ENCODE measurements around the gene PLRG1. TPM values are rescaled to one million over a fixed set of nuclear protein-coding genes. Genes with fewer than 3 reads are reported as not detected.

The PLRG1 gene
- total and polyA plus RNA-seq, 2 of the 8 experiments (the other 6 are each of a cell fraction or from before 2014, with no cell fraction given), result 63.5 to 108 TPM

DNA sequence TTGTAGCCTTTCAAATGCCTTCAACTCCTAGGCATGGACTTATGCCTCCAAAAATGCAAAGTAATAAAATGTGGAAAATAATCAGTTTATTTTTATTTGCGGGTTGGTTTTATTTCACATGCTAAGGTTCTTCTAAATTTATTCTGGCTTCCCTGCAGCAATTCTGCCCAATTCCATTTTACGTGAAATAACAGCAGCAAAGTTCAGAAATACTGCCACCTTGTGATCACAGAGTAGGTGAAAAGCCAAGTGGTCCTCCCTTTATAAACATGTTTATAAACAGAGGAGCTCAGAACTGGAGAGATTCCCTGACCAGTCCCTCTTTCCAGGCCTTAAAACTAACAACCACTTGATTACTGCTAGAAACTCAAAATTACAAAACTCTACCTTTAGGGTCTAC lies 43.9 kb downstream of the PLRG1 start:
- H2BK12ac ChIP-seq (ENCODE audit: low read depth, low read length), result no peak overlapping the region
- no peaks in the 10 kb centered on the region; a peak in 1 of 7 replicates for H3K4me1 ChIP-seq (replicated peaks in 1 of 4; ENCODE audit: control insufficient read depth in 3 of 4, insufficient read depth in 4 of 4, low read length in 3 of 4)
- no peak overlapping the region for H2AK5ac ChIP-seq (ENCODE audit: low read depth, low read length)
- no peak overlapping the region for H3K23ac ChIP-seq (ENCODE audit: insufficient read length)
- H4K91ac ChIP-seq (replicated peaks; ENCODE audit: insufficient read length, low read length), result no peak overlapping the region
- no peak overlapping the region for H3K9ac ChIP-seq (replicated peaks in 1 of 4; ENCODE audit: extremely low read depth in 1 of 4, low read depth in 3 of 4, low read length in 3 of 4)
- no peak overlapping the region for H2BK20ac ChIP-seq (ENCODE audit: low read length)
- H3K4ac ChIP-seq (replicated peaks; ENCODE audit: insufficient read length, low read depth, low read length), result no peak overlapping the region
- no peak overlapping the region for H2BK120ac ChIP-seq (replicated peaks; ENCODE audit: low read depth, low read length)
- no peak overlapping the region for H3K14ac ChIP-seq (ENCODE audit: insufficient read length)
- no peak overlapping the region for H3K56ac ChIP-seq (replicated peaks; ENCODE audit: insufficient read length, low read depth, low read length)
- POLR2A ChIA-PET (ENCODE audit: partially characterized antibody), result interaction anchor here (0.6 kb wide), 1 partner anchor 10 kb away, joined by 3 read pairs; no protein-coding TSS in a partner anchor
- WGBS, 2 experiments (ENCODE audit: extremely low coverage in 1 of 2, insufficient coverage in 1 of 2, insufficient read length in 1 of 2, insufficient replicate concordance in 2 of 2, low coverage in 1 of 2, low lambda C conversion rate in 2 of 2, missing lambda C conversion rate in 1 of 2), result 38% methylated on average over 2 of the region's 2 CpGs; no CpG with 5 or more reads in 1 of the 2 experiments
- no peak overlapping the region for H3K4me3 ChIP-seq (ENCODE audit: extremely low read depth in 1 of 4, insufficient read depth in 2 of 4, low read depth in 3 of 4, low read length in 4 of 4)
- no peak overlapping the region for H3K18ac ChIP-seq (ENCODE audit: extremely low read depth, low read length)
- no peaks in the 10 kb centered on the region for H3K79me1 ChIP-seq (ENCODE audit: low read depth, low read length)
- H3K79me2 ChIP-seq (ENCODE audit: control insufficient read depth in 1 of 2, insufficient read depth in 2 of 2, low read length in 2 of 2), result no peaks in the 10 kb centered on the region
- no peak overlapping the region for H2AFZ ChIP-seq (ENCODE audit: low read length)
- no peak overlapping the region for H3K4me2 ChIP-seq (ENCODE audit: insufficient read depth in 1 of 2, low read depth in 2 of 2, low read length in 2 of 2)
- no peaks in the 10 kb centered on the region for H3K23me2 ChIP-seq (ENCODE audit: low read depth, low read length)
- FAIRE-seq (peak; percentile 69), DNase-seq (ENCODE audit: low read depth in 1 of 2, low spot score in 2 of 2) (no peak)
- H3K27me3 ChIP-seq (replicated peaks in 1 of 4; ENCODE audit: control insufficient read depth in 3 of 4, extremely low read depth in 1 of 4, insufficient read depth in 3 of 4, low read length in 3 of 4), result no peaks in the 10 kb centered on the region
- no peak overlapping the region for H4K8ac ChIP-seq (ENCODE audit: extremely low read depth, insufficient read depth, low read length)
- H2BK15ac ChIP-seq (ENCODE audit: low read length), result no peak overlapping the region
- TF ChIP-seq SUZ12 (IDR thresholded peaks at IDR 0.05; ENCODE audit: low read length) (no peak), EZH2 (IDR thresholded peaks at IDR 0.05; ENCODE audit: low read depth, low read length, severe bottlenecking) (no peak), RAD21 (IDR thresholded peaks at IDR 0.05 in 1 of 2, conservative IDR thresholded peaks at IDR 0.05 in 1 of 2; ENCODE audit: low read depth in 2 of 2, low read length in 2 of 2) (peak; percentile 68 to 70), BACH1 (IDR thresholded peaks at IDR 0.05; ENCODE audit: low read length) (no peak), JUND (IDR thresholded peaks at IDR 0.05; ENCODE audit: low read length) (no peak), CBX5 (IDR thresholded peaks at IDR 0.05; ENCODE audit: low read depth, low read length) (no peak)
- TF ChIP-seq, protein P1, sequence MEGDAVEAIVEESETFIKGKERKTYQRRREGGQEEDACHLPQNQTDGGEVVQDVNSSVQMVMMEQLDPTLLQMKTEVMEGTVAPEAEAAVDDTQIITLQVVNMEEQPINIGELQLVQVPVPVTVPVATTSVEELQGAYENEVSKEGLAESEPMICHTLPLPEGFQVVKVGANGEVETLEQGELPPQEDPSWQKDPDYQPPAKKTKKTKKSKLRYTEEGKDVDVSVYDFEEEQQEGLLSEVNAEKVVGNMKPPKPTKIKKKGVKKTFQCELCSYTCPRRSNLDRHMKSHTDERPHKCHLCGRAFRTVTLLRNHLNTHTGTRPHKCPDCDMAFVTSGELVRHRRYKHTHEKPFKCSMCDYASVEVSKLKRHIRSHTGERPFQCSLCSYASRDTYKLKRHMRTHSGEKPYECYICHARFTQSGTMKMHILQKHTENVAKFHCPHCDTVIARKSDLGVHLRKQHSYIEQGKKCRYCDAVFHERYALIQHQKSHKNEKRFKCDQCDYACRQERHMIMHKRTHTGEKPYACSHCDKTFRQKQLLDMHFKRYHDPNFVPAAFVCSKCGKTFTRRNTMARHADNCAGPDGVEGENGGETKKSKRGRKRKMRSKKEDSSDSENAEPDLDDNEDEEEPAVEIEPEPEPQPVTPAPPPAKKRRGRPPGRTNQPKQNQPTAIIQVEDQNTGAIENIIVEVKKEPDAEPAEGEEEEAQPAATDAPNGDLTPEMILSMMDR (IDR thresholded peaks at IDR 0.05; ENCODE audit: control extremely low read depth in 1 of 3, insufficient read depth in 1 of 3, low read depth in 1 of 3, low read length in 3 of 3), result peak in 2 of 3 experiments; percentile 60 to 61; a peak in 3 of 4 replicates
- no peaks in the 10 kb centered on the region for H3K9me3 ChIP-seq (ENCODE audit: insufficient read depth in 2 of 2, low read depth in 1 of 2, low read length in 1 of 2)
- CTCF ChIA-PET (ENCODE audit: partially characterized antibody), result interaction anchor here (0.8 to 9.6 kb wide), 33 partner anchors 10 to 726 kb away, joined by 3 to 97 read pairs (median 3); partner anchors contain the start of gene DCHS2
- H3K36me3 ChIP-seq (ENCODE audit: control insufficient read depth in 2 of 4, insufficient read depth in 4 of 4, low read length in 3 of 4), result no peaks in the 10 kb centered on the region
- no peak overlapping the region for H4K5ac ChIP-seq (ENCODE audit: insufficient read length, low read depth, low read length)
- H3K27ac ChIP-seq (ENCODE audit: low read depth, low read length), result no peak overlapping the region
- no peaks in the 10 kb centered on the region for H4K20me1 ChIP-seq (replicated peaks in 1 of 2; ENCODE audit: control insufficient read depth in 1 of 2, insufficient read depth in 2 of 2, low read length in 2 of 2)
- H2BK5ac ChIP-seq (ENCODE audit: low read depth, low read length), result no peak overlapping the region

Measured in H1 (cell line).